GM18867 (cell line): ENCODE data around the gene SPAG16.

Experiments used
- ATAC-seq: cut with Tn5 transposase; IDR thresholded peaks from one replicate; pipeline ENCODE4 v1.9.1; 2021; ENCODE audit warnings: mild to moderate bottlenecking, moderate library complexity; ENCODE audit not compliant: unreplicated experiment

The SPAG16 gene

GRCh38 chr2:214450118-214450894 lies 1166.0 kb downstream of the SPAG16 start:
- ATAC-seq, result no peak

GRCh38 chr2:214451516-214452275 lies 1167.4 kb downstream of the SPAG16 start:
- no peak for ATAC-seq
